Measurements from ENCODE around the gene CD300H. TPM values are rescaled to one million over a fixed set of nuclear protein-coding genes. Genes with fewer than 3 reads are reported as not detected.

CD300H gene
- total RNA-seq, 1 experiment from 2014 or later = not detected

GRCh38 chr17:74555427-74555940, 11.8 kb downstream of the CD300H start:
- no peaks in the 10 kb centered on the region for H3F3A ChIP-seq (ENCODE audit: low read length, unreplicated experiment)
- ChIA-PET CTCF (no interaction called here), POLR2A (ENCODE audit: unreplicated experiment) (no interaction called here)
- H3K27ac ChIP-seq (ENCODE audit: low read length) = no peak overlapping the region
- H3K79me2 ChIP-seq (ENCODE audit: low read length) = no peaks in the 10 kb centered on the region
- no peak overlapping the region for H3K4me2 ChIP-seq (ENCODE audit: low read length)
- H3K4me3 ChIP-seq (ENCODE audit: low read length) = no peak overlapping the region
- peaks cover 13% of the 10 kb centered on the region for H3K4me1 ChIP-seq (ENCODE audit: insufficient read depth, low read length)
- BruUV-seq (replicated peaks) = no TSS peak
- H3K9me3 ChIP-seq (ENCODE audit: low read length) = no peaks in the 10 kb centered on the region
- H3K27me3 ChIP-seq (ENCODE audit: low read length) = peaks cover 63% of the 10 kb centered on the region
- ATAC-seq = no peak
- no peak for DNase-seq
- no peak overlapping the region for H2AFZ ChIP-seq (ENCODE audit: low read length)
- no peaks in the 10 kb centered on the region for H4K20me1 ChIP-seq (ENCODE audit: low read length)
- H3K36me3 ChIP-seq (ENCODE audit: low read depth, low read length) = no peaks in the 10 kb centered on the region
- TF ChIP-seq EZH2phosphoT487 (IDR thresholded peaks at IDR 0.05; ENCODE audit: borderline replicate concordance, low read length) (no peak), CTCF (conservative IDR thresholded peaks at IDR 0.05; ENCODE audit: low read depth, low read length) (no peak), EZH2 (IDR thresholded peaks at IDR 0.05; ENCODE audit: low read length, unreplicated experiment) (no peak)
- intact Hi-C loops (cut with micrococcal nuclease) = no loop called here
- H3K9ac ChIP-seq (ENCODE audit: low read length) = no peak overlapping the region
- no peaks in the 10 kb centered on the region for H3K9me2 ChIP-seq (replicated peaks; ENCODE audit: low read length)

GRCh38 chr17:74554909-74555308, 12.4 kb downstream of the CD300H start:
- H3K9me2 ChIP-seq (replicated peaks; ENCODE audit: low read length) = no peaks in the 10 kb centered on the region
- no peak overlapping the region for H3K4me2 ChIP-seq (ENCODE audit: low read length)
- POLR2A ChIA-PET (ENCODE audit: unreplicated experiment) = no interaction called here
- no peak for ATAC-seq
- H3K27ac ChIP-seq (ENCODE audit: low read length) = no peak overlapping the region
- no peaks in the 10 kb centered on the region for H4K20me1 ChIP-seq (ENCODE audit: low read length)
- no peaks in the 10 kb centered on the region for H3K79me2 ChIP-seq (ENCODE audit: low read length)
- no peaks in the 10 kb centered on the region for H3F3A ChIP-seq (ENCODE audit: low read length, unreplicated experiment)
- H3K4me1 ChIP-seq (ENCODE audit: insufficient read depth, low read length) = peaks cover 13% of the 10 kb centered on the region
- H3K36me3 ChIP-seq (ENCODE audit: low read depth, low read length) = no peaks in the 10 kb centered on the region
- intact Hi-C loops (cut with micrococcal nuclease) = no loop called here
- CTCF ChIA-PET = no interaction called here
- BruUV-seq (replicated peaks) = no TSS peak
- no peak overlapping the region for H3K9ac ChIP-seq (ENCODE audit: low read length)
- no peak for TF ChIP-seq CTCF (conservative IDR thresholded peaks at IDR 0.05; ENCODE audit: low read depth, low read length)
- TF ChIP-seq EZH2phosphoT487 (IDR thresholded peaks at IDR 0.05; ENCODE audit: borderline replicate concordance, low read length) = no peak
- TF ChIP-seq EZH2 (IDR thresholded peaks at IDR 0.05; ENCODE audit: low read length, unreplicated experiment) = no peak
- H2AFZ ChIP-seq (ENCODE audit: low read length) = no peak overlapping the region
- H3K9me3 ChIP-seq (ENCODE audit: low read length) = no peaks in the 10 kb centered on the region
- no peak overlapping the region for H3K4me3 ChIP-seq (ENCODE audit: low read length)
- H3K27me3 ChIP-seq (ENCODE audit: low read length) = peaks cover 62% of the 10 kb centered on the region
- DNase-seq = no peak

- intact Hi-C loops (cut with micrococcal nuclease) = no loop called here
- H3K4me1 ChIP-seq (ENCODE audit: insufficient read depth, low read length) = peaks cover 13% of the 10 kb centered on the region
- ChIA-PET POLR2A (ENCODE audit: unreplicated experiment) (no interaction called here), CTCF (no interaction called here)
- H3K4me3 ChIP-seq (ENCODE audit: low read length) = no peak overlapping the region
- H3K9me3 ChIP-seq (ENCODE audit: low read length) = no peaks in the 10 kb centered on the region
- no peak overlapping the region for H3K9ac ChIP-seq (ENCODE audit: low read length)
- H3K36me3 ChIP-seq (ENCODE audit: low read depth, low read length) = no peaks in the 10 kb centered on the region
- BruUV-seq (replicated peaks) = no TSS peak
- no peaks in the 10 kb centered on the region for H4K20me1 ChIP-seq (ENCODE audit: low read length)
- no peak for TF ChIP-seq EZH2 (IDR thresholded peaks at IDR 0.05; ENCODE audit: low read length, unreplicated experiment)
- no peak for TF ChIP-seq CTCF (conservative IDR thresholded peaks at IDR 0.05; ENCODE audit: low read depth, low read length)
- TF ChIP-seq EZH2phosphoT487 (IDR thresholded peaks at IDR 0.05; ENCODE audit: borderline replicate concordance, low read length) = no peak
- H3F3A ChIP-seq (ENCODE audit: low read length, unreplicated experiment) = no peaks in the 10 kb centered on the region
- H3K27me3 ChIP-seq (ENCODE audit: low read length) = peaks cover 37% of the 10 kb centered on the region
- no peak overlapping the region for H3K4me2 ChIP-seq (ENCODE audit: low read length)
- peak; percentile 65 for ATAC-seq
- H3K27ac ChIP-seq (ENCODE audit: low read length) = no peak overlapping the region; the same call in 1 of the 2 replicates
- H3K79me2 ChIP-seq (ENCODE audit: low read length) = no peaks in the 10 kb centered on the region
- no peaks in the 10 kb centered on the region for H3K9me2 ChIP-seq (replicated peaks; ENCODE audit: low read length)
- peak; percentile 83 for DNase-seq
- no peak overlapping the region for H2AFZ ChIP-seq (ENCODE audit: low read length)
Measured at GRCh38 chr17:74552037-74552436, 15.3 kb downstream of the CD300H start.

Measured in PC-3 (cell line).